ENCODE results near the gene WWOX. TPM values are rescaled to one million over a fixed set of nuclear protein-coding genes. Genes with fewer than 3 reads are reported as not detected.

Gene WWOX
- total and polyA plus RNA-seq, 2 of the 13 experiments (the other 11 are each of a cell fraction or from before 2014, with no cell fraction given), result 9.1 to 37.4 TPM

- Histone ChIP-seq H2AFZ (ENCODE audit: low read length) (no peak overlapping the region), H3K4me3 (replicated peaks in 1 of 3; ENCODE audit: insufficient read depth in 1 of 3, low read depth in 2 of 3, low read length in 3 of 3) (no peak overlapping the region), H3K36me3 (replicated peaks in 1 of 2; ENCODE audit: control insufficient read depth in 1 of 2, insufficient read depth in 2 of 2, low read length in 2 of 2) (no peaks in the 10 kb centered on the region), H3K4me2 (ENCODE audit: low read depth, low read length) (no peak overlapping the region), H3K79me2 (ENCODE audit: insufficient read depth, low read length) (no peaks in the 10 kb centered on the region), H3K27me3 (ENCODE audit: control insufficient read depth in 1 of 2, insufficient read depth in 2 of 2, low read length in 2 of 2) (no peaks in the 10 kb centered on the region), H3K27ac (ENCODE audit: extremely low read length, insufficient read depth, low read length) (no peak overlapping the region), H3K9ac (ENCODE audit: insufficient read depth, low read depth, low read length) (no peak overlapping the region), H4K20me1 (ENCODE audit: insufficient read depth, low read length) (no peaks in the 10 kb centered on the region), H3K9me3 (ENCODE audit: low read length) (no peaks in the 10 kb centered on the region), H3K4me1 (ENCODE audit: insufficient read depth, low read length) (peaks cover 17% of the 10 kb centered on the region)
- intact Hi-C loops (cut with micrococcal nuclease; ENCODE audit: unreplicated experiment) (no loop called here), in situ Hi-C loops (cut with HindIII; ENCODE audit: extremely low pct_ligation_motif_present, low pct_unique_long_range_greater_than_20kb) (no loop called here)
- WGBS (ENCODE audit: low lambda C conversion rate), result 42% methylated on average over 5 of the region's 5 CpGs
- no peak for DNase-seq (ENCODE audit: low spot score)
- ATAC-seq, result no peak
- BruUV-seq (replicated peaks), result no TSS peak
- ChIA-PET CTCF (ENCODE audit: low intra/inter-chr PET ratio, low total read pairs) (no interaction called here), POLR2A (no interaction called here)
- no peak for TF ChIP-seq GATAD2A (CRISPR knock-in tag; IDR thresholded peaks at IDR 0.05)
- TF ChIP-seq ZNF468 (CRISPR knock-in tag; IDR thresholded peaks at IDR 0.05), result no peak
- no peak for TF ChIP-seq SOX6 (IDR thresholded peaks at IDR 0.05)
- no peak for TF ChIP-seq SOX6 (CRISPR knock-in tag; IDR thresholded peaks at IDR 0.05)
- TF ChIP-seq SATB2 (CRISPR knock-in tag; IDR thresholded peaks at IDR 0.05), result no peak
- no peak for TF ChIP-seq NFKBIZ (CRISPR knock-in tag; IDR thresholded peaks at IDR 0.05)
- TF ChIP-seq HIVEP1 (CRISPR knock-in tag; IDR thresholded peaks at IDR 0.05), result no peak
- no peak for TF ChIP-seq PAX8 (CRISPR knock-in tag; IDR thresholded peaks at IDR 0.05; ENCODE audit: borderline replicate concordance)
- no peak for TF ChIP-seq ZNF207 (IDR thresholded peaks at IDR 0.05; ENCODE audit: borderline replicate concordance)
- no peak for TF ChIP-seq PHF20 (CRISPR knock-in tag; IDR thresholded peaks at IDR 0.05)
- TF ChIP-seq NFIC (IDR thresholded peaks at IDR 0.05; ENCODE audit: low read length), result no peak
- TF ChIP-seq ATF3 (CRISPR knock-in tag; IDR thresholded peaks at IDR 0.05), result no peak
- no peak for TF ChIP-seq MIER3 (CRISPR knock-in tag; IDR thresholded peaks at IDR 0.05; ENCODE audit: borderline replicate concordance)
- TF ChIP-seq FLYWCH1 (CRISPR knock-in tag; IDR thresholded peaks at IDR 0.05), result no peak
- TF ChIP-seq PRPF4 (IDR thresholded peaks at IDR 0.05; ENCODE audit: low read depth, low read length, poor library complexity, severe bottlenecking), result no peak
- no peak for TF ChIP-seq HMGA1 (CRISPR knock-in tag; conservative IDR thresholded peaks at IDR 0.05)
- no peak for TF ChIP-seq MXI1 (IDR thresholded peaks at IDR 0.05; ENCODE audit: borderline replicate concordance, low read depth, low read length)
- FAIRE-seq, result no peak
Observed at GRCh38 chr16:78655331-78656113, 556.1 kb downstream of the WWOX start.
